Heart left ventricle (tissue), 16 donors: ENCODE data around the gene ZG16B. TPM values are rescaled to one million over a fixed set of nuclear protein-coding genes. Genes with fewer than 3 reads are reported as not detected.

Source experiments
- ATAC-seq, 4 donors: fragments of 200-7000 bp; cut with Tn5 transposase; one replicate each; pipeline ENCODE4 v1.9.1; 2020 to 2022; ENCODE audit warnings: moderate library complexity in 4 of 4, mild to moderate bottlenecking in 3 of 4, moderate number of reproducible peaks in 1 of 4
- DNase-seq, 5 donors: peaks; one replicate each; pipeline ENCODE4 v3.0.0-alpha.2; 2020
- H3K27ac ChIP-seq, 12 donors: fragments of 200-600 bp; sonication (generic) in 4 of 12; one replicate each; pipeline versions ENCODE4 v1.5.0 to v1.8.0; 2016 to 2022; ENCODE audit warnings: mild to moderate bottlenecking in 2 of 12
- H3K27me3 ChIP-seq, 9 donors: fragments of 200-600 bp; sonication (generic) in 2 of 9; one replicate each; pipeline versions ENCODE4 v1.5.1 to v1.8.0; 2016 to 2022; ENCODE audit warnings: mild to moderate bottlenecking in 3 of 9
- H3K36me3 ChIP-seq, 9 donors: fragments of 200-600 bp; sonication (generic) in 2 of 9; one replicate each; pipeline versions ENCODE4 v1.5.0 to v1.8.0; 2018 to 2022; ENCODE audit warnings: mild to moderate bottlenecking in 2 of 9
- H3K4me1 ChIP-seq, 12 donors: fragments of 200-600 bp; sonication (generic) in 4 of 12; one replicate each; pipeline versions ENCODE4 v1.5.0 to v1.8.0; 2016 to 2022; ENCODE audit warnings: mild to moderate bottlenecking in 3 of 12
- H3K4me3 ChIP-seq, 12 donors: fragments of 200-600 bp; sonication (generic) in 4 of 12; one replicate each; pipeline versions ENCODE4 v1.5.0 to v1.8.0; 2017 to 2022; ENCODE audit warnings: mild to moderate bottlenecking in 9 of 12, moderate library complexity in 4 of 12
- H3K9me3 ChIP-seq, 12 donors: fragments of 200-600 bp; sonication (generic) in 4 of 12; one replicate each; pipeline versions ENCODE4 v1.5.0 to v1.8.0; 2016 to 2022; ENCODE audit warnings: mild to moderate bottlenecking in 1 of 12
- CTCF ChIP-seq, 12 donors: fragments of 200-600 bp; sonication (generic) in 4 of 12; IDR thresholded peaks; one replicate each; pipeline versions ENCODE4 v1.5.0 to v1.8.0; 2018 to 2022; ENCODE audit warnings: antibody characterized with exemption in 12 of 12, mild to moderate bottlenecking in 5 of 12
- POLR2A ChIP-seq, 2 donors: fragments of 450-650 bp; IDR thresholded peaks; one replicate each; pipeline ENCODE4 v1.6.1; 2017; ENCODE audit warnings: antibody characterized with exemption in 2 of 2, mild to moderate bottlenecking in 2 of 2, moderate library complexity in 2 of 2
- whole genome bisulfite sequencing, 4 donors: extraction: QIAGEN DNeasy Blood & Tissue Kit in 2 of 4; methylation state at CpG; one replicate each; pipeline versions ENCODE4 v1.1.5 to v1.1.7; 2013 to 2018; 5-methylcytosine and 5-hydroxymethylcytosine counted together
- intact Hi-C, 10 donors: fragments of 100-400 bp; cut with DNase I; formaldehyde crosslinking; loops; one replicate each; pipeline versions ENCODE4 v1.11.1 to v1.14.2; 2022
- long read RNA-seq, 3 donors: library from polyadenylated mRNA; unstranded; transcript quantifications; one replicate each; pipeline ENCODE4 v2.0.0, GENCODE V29; 2020 to 2021
- polyA plus RNA-seq, 2 donors: library from polyadenylated mRNA; stranded (reverse); fragments of 200-250 nt; gene quantifications; one replicate each; pipeline ENCODE4 v1.2.3, GENCODE V29; 2013
- total RNA-seq, 9 donors: library from RNA; depleted of rRNA in 2 of 9; stranded (reverse); fragments of >200 nt in 2 of 9; fragmentation: NEBNext Ultra II Directional in 3 of 9; extraction: Animal tissue kit (Norgen Biotek cat#: 25700) in 3 of 9; gene quantifications; one replicate each; pipeline versions ENCODE4 v1.1.0 to v1.2.4, GENCODE V29; 2016 to 2023
- donor health status: ischemic (EF 13 %, LVEDD 7.1; RV severe dilation, severe dysfunction).
- donor health status: healthy with polysubstance abuse.
- donor health status: DM: no; HTN: yes; CAD: no.
- donor health status: DM: no; HTN: no; CAD: no.
- donor health status: ischemic (EF 25% LVEDD 6.9; RV normal size, moderate dysfunction).
- donor health status: ischemic (EF 25% LVEDD 5.7; RV mildly dilated, moderate dysfunction).
- donor health status: healthy.
- donor health status: DM: yes; HTN: yes; CAD: no.
- donor health status: ischemic (EF 35%, LVEDD 5.7; RV mildly dilated, moderate dysfunction).
- donor health status: nonischemic (EF 11% LVEDD 7.7; RV severe dilation, severe dysfunction).
- donor health status: DM: yes; HTN: yes; CAD: no.
- donor health status: PGD.
- donor health status: ischemic (EF 29% LVEDD 5.4; RV normal size, mild dysfunction).
- donor health status: nonischemic (EF 23%, LVEDD 6.1; RV moderate dilation, normal function).

The ZG16B gene, protein sequence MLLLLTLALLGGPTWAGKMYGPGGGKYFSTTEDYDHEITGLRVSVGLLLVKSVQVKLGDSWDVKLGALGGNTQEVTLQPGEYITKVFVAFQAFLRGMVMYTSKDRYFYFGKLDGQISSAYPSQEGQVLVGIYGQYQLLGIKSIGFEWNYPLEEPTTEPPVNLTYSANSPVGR
- total RNA-seq (1 to 10 TPM in 1 of 9 donors, under 1 TPM in 1, not detected in 7; 0.50 to 3.0 TPM), polyA plus RNA-seq (not detected)
- long read RNA-seq, donor 1 = 0 reads
- long read RNA-seq, donor 2 = 0 reads
- long read RNA-seq, donor 3 = 0 reads

DNA sequence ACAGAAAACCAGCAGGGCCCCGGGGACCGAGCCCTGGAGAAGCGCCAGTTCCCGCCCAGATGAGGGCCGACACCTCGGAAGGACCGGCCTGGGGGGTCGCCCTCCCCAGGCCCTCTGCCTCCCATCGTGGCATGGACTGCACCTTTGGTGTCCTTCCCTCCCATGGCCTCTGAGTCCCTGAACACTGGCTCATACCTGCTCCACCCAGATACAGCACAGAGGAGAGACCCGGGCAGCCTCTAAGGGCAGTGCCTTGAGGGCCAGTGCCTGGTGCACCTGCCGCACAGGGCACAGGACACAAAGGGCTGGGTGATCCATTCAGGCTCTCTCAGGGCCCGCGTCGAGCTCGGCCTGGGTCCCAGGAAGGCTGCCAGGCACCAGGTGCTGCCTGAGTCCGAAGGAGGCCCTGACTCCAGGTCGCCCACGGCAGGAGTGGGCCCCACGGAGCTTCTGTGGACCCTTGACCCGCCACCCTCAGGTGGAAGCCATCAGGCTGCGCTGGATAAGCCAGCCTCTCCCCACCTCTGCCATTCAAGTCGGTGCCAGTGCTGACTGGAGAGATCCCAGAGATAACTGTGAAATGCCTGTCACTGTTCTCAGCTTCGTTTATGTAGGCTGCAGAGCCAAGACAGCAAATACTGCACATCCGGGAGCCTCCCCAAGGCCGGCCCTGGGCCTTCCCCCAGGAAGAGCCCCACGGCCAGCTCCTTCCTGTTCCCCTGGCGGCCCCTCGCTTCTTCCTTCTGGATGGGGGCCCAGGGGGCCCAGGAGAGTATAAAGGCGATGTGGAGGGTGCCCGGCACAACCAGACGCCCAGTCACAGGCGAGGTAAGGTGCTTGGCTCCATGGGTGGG is at the start of gene ZG16B:
Gene ZG16B, plus strand, starts transcription at position 803 of the 854 bp plus-strand sequence. CDS start 139 bp downstream, outside the sequence.
- TF ChIP-seq CTCF (IDR thresholded peaks at IDR 0.05) = no peak
- TF ChIP-seq POLR2A (IDR thresholded peaks at IDR 0.05) = no peak
- H3K27me3 ChIP-seq = peaks cover 0 to 19% (median 4%) of the 10 kb centered on the region in 9 donors
- intact Hi-C loops = loop anchor here in 1 of 10 donors (10.0 kb wide), 1 partner anchor 85 kb away; the partner anchor contains the start of gene FLYWCH1
- DNase-seq (peak in 1 of 5 donors; percentile 44), ATAC-seq (peak in 2 of 4 donors; percentile 31 to 32)
- H3K4me3 ChIP-seq = peak within 1 kb of the TSS in 1 of 12 donors; percentile 20
- 53 to 70% (median 66%) methylated on average over 19 to 32 of the region's 32 CpGs for WGBS, 4 donors
- no peaks in the 10 kb centered on the region for H3K9me3 ChIP-seq
- no peaks in the 10 kb centered on the region for H3K36me3 ChIP-seq
- peaks cover 0 to 10% (median 0%) of the 10 kb centered on the region in 12 donors for H3K4me1 ChIP-seq
- H3K27ac ChIP-seq = no peak within 1 kb of the TSS

- peaks cover 17 to 30% (median 26%) of the 10 kb centered on the region in 9 donors for H3K27me3 ChIP-seq
- H3K4me3 ChIP-seq = no peak overlapping the region
- TF ChIP-seq POLR2A (IDR thresholded peaks at IDR 0.05) = no peak
- TF ChIP-seq CTCF (IDR thresholded peaks at IDR 0.05) = no peak
- no peak for ATAC-seq
- WGBS, 4 donors = 67 to 83% (median 71%) methylated on average over 17 to 20 of the region's 20 CpGs
- no peak overlapping the region for H3K27ac ChIP-seq
- H3K4me1 ChIP-seq = peaks cover 0 to 29% (median 12%) of the 10 kb centered on the region in 12 donors
- no peaks in the 10 kb centered on the region for H3K9me3 ChIP-seq
- peak in 1 of 5 donors; percentile 15 for DNase-seq
- intact Hi-C loops = loop anchor here in 1 of 10 donors (10.0 kb wide), 1 partner anchor 82 kb away; no protein-coding TSS in a partner anchor
- H3K36me3 ChIP-seq = no peaks in the 10 kb centered on the region
Measured at GRCh38 chr16:2782583-2783351, 47.3 kb upstream of the ZG16B start.

DNA sequence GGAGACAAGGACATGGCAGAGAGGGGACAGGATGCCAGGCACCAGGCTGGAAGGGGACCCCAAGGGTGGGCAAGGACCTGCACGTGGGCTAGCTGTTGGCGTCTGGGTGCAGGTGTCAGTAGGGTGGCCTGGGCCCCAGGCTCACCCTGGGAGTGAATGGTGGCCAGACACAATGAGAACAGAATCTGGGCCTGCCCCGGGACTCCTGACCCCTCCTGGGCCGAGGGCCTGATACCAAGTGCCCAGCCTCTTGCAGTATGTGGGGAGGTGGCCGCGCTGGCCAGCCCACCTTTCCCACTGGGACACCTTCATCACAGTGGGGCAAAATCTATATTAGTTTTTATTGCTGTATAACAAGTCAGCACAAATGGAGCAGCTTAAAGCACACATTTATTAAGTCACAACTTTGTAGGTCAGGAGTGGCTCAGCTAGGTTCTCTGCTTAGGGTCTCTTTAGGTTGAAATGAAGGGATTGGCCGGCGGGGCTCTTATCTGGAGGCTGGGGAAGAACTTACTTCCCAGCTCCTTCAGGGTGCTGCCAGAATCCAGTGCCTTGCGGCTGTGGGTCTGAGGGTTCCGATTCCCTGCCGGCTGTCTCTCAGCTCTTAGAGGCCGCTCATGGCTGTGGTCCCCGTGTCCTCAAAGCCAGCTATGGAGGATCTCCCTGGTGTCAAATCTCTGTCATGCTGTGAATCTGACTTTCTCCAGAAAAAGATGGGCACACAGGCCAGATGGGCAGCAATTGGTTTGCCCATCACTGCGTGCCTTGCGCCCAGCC is 46.3 kb upstream of the ZG16B start:
- peaks cover 0 to 19% (median 5%) of the 10 kb centered on the region in 12 donors for H3K4me1 ChIP-seq
- DNase-seq (peak in 2 of 5 donors; percentile 4 to 13), ATAC-seq (no peak)
- WGBS, 4 donors = 83 to 89% (median 86%) methylated on average over 13 to 15 of the region's 15 CpGs
- H3K27me3 ChIP-seq = peaks cover 17 to 39% (median 35%) of the 10 kb centered on the region in 9 donors
- H3K4me3 ChIP-seq = no peak overlapping the region
- no peaks in the 10 kb centered on the region for H3K9me3 ChIP-seq
- TF ChIP-seq CTCF (IDR thresholded peaks at IDR 0.05) (no peak), POLR2A (IDR thresholded peaks at IDR 0.05) (no peak)
- intact Hi-C loops = loop anchor here in 1 of 10 donors (10.0 kb wide), 1 partner anchor 81 kb away; no protein-coding TSS in a partner anchor
- no peaks in the 10 kb centered on the region for H3K36me3 ChIP-seq
- no peak overlapping the region for H3K27ac ChIP-seq
